NK-92 treated with Interleukin-12 subunit alpha and Interleukin-12 subunit beta, amount 100 ng/mL, for 24 hours (cell line): ENCODE results near the gene ISCU.
"Not testable (repeated sequence)": the region's sequence is repeated elsewhere in the genome, so short reads cannot be mapped to it uniquely, and the experiment has no call there.

ENCODE experiments used
- DNase-seq: peaks from one replicate; lab custom pipeline; 2025; lab: John Stamatoyannopoulos, UW

Gene ISCU

DNA sequence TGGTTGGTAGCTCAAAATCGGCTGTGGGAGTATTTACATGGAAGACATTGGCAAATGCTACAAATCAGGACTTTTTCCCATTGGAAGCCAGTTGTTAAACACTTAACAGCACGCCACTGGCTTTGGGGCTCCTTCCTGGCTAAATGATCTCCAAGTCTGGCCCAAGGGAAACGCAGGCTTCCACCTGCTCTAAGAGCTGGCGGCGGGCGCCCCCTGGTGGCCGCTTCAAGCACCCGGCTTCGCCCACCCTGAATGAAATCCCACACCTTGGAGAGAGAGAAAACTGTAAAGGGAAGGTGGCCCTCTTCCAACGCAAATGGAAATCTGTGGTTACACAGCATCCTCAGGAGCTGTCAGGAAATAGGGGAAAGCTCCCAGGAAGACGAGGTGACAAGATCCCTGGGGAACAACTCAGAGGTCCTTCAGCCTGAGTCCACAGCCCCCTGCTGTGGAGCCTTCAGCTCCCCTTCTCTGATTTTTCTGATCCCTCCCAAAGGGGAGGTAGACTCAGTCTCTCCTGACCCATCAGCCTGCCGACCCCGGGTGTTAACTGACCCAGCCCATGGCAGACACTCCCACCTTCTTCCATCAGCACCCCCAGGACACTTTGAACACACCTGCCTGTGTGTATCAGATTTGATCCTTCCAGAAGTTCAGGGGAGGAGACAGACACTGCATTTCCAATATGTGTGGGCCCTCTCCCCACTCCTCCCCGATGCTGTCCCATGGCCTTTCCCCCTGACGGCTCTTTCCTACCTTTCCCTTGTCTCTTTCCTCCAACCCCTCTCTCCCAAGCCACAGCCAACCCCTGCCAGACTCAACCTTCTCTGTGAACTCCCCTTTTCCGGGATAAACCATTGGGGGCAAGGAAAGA, 55.9 kb downstream of the ISCU start:
- DNase-seq: peak; percentile 54

DNA sequence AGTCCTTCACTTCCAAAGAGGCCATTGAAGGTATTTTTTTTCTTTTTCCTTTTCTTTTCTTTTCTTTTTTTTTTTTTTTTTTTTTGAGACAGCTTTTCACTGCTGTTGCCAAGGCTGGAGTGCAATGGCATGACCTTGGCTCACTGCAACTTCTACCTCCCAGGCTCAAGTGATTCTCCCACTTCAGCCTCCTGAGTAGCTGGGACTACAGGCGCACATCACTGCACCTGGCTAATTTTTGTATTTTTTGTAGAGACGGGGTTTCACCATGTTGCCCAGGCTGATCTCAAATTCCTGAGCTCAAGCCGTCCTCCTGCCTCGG, 56.5 kb downstream of the ISCU start:
- not testable (repeated sequence) for DNase-seq
